GM19240 (cell line): ENCODE measurements around the gene KATNBL1.

ENCODE experiments used
- DNase-seq: peaks from one replicate; pipeline ENCODE4 v3.0.0; 2011; ENCODE audit warnings: low spot score; ENCODE audit not compliant: insufficient read length

The KATNBL1 gene, protein sequence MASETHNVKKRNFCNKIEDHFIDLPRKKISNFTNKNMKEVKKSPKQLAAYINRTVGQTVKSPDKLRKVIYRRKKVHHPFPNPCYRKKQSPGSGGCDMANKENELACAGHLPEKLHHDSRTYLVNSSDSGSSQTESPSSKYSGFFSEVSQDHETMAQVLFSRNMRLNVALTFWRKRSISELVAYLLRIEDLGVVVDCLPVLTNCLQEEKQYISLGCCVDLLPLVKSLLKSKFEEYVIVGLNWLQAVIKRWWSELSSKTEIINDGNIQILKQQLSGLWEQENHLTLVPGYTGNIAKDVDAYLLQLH

DNA sequence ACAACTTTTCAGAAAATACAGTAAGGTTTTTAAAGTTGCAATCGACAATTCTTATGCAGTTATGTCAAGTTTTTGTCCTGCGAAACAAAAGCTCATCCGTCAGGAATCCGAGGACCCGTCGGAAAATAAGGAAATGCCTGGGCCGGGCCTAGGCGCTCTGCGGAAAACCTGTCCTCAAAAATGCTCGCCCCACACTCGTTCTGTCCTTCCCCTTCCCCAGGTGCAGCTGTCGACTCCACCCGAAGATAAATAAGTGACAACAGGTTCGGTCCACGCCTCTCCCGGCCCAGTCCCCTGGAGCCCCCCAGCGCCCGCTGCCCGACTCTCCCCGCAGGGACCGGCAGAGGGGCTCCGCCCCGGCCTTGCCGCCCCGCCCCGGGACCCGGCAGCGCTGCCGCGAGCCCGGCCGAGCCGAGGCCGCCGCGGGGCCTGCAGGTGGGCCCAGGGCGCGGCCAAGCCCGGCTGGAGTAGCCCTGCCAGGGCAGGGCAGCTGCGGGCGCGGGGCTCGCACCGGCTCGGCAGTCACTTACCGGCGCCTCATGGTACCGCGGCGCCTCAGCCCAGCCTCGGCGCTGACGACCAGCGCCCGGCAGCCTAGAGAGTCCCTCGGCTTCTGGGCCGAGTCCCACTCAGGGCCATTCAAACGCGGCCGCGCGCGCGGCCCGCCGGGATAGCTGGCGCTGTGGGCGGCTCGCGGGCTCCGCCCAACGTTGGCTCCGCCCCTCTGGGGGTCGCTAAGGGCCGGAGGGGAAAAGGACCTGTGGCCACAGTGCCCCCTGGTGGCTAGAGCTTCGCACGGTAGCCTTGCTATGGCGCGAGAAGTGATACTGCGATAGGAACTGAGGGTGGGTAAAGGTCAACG is at the start of gene KATNBL1:
KATNBL1 (minus strand) TSS at position 676 of the 862 bp plus-strand sequence. CDS start 46,420 bp downstream, outside the sequence.
- peak; percentile 85 for DNase-seq

GRCh38 chr15:34259566-34259965 is 49.7 kb upstream of the KATNBL1 start:
- no peak for DNase-seq

DNA sequence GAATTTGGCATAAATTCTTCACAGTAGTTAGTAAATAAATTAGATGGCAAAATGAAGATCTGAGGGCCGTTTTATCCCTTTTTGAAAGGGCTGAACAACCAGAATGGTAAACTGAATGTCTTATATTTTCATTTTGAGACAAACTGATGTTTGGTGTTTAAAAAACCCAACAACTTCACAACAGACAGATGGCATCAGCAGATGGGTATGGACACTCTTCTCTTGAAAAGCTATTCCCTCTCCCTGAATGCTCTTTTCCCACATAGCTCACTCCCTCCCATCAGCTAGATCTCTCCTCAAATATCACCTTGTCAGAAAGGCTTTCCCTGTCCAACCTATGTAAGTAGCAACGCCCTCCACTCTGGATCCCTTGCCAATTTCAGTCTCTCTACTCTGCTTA is 48.3 kb upstream of the KATNBL1 start:
- no peak for DNase-seq

GRCh38 chr15:34252545-34252944 is 42.6 kb upstream of the KATNBL1 start:
- no peak for DNase-seq

- no peak for DNase-seq
These were observed 38.3 kb upstream of the KATNBL1 start for GRCh38 chr15:34248190-34248589.

GRCh38 chr15:34246276-34246976 is 36.5 kb upstream of the KATNBL1 start:
- DNase-seq = no peak

DNA sequence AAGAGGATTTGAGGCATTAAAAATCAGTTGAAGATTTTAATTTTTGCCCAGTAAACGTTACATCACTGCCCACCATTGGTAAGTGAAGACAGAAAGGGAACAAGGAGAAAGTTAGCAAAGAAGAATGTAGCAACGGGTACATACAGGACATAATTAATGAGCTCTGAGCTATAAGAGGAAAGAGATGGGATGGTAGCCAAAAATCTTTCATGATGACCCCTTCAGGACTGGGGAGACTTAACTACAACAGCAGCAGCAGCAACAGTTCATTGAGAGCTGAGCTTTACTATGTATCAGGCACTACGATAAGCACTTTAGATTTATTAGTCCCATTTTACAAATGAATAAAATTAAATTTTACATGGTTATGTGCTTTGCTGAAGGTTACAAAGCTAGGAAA is 33.3 kb upstream of the KATNBL1 start:
- DNase-seq = no peak

GRCh38 chr15:34242331-34242710 is 32.4 kb upstream of the KATNBL1 start:
- DNase-seq = no peak

DNA sequence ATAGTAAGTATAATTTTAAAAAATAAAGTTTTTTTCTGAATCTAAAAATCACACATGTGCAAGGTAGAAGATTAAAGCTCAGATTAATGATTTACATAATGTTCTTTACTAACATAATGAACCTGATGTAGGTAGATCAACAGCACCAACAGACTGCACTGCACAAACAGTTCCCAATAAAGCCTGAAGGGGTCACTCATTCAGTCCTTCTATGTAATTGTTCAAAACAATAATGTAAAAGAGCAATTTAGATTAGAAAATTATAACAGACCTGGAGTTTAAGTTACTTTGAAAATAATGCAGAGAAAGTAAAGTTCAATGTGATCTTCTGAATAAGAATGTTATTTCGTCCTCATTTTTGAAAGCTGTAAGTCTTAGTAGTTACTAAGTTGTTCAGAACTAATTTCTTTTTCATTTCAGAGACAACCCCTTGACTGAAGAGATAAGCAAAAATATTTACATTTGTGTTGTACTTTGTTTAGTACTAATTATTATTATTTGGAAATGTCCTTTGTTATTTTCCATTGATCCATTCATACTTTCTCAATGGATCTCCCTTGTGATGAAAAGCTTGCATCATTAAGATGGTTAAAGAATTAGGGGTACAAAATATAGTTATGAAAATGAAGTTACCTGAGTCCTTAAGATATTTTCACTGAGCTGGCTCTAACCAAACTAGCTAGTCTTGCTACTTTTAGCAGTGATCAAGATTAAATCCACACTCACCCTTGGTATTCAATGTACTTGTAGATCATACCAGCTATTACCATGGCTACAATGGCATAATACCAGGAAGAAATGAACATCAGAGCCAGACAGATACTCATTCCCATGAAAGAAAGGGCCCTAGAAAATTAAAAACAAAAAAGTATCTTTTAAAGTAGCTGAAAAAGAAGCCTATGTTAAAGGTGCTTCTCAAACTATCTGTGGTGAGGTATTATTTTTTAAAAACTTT is 31.8 kb upstream of the KATNBL1 start:
- no peak for DNase-seq

- DNase-seq = no peak
These were observed 30.6 kb upstream of the KATNBL1 start for GRCh38 chr15:34240537-34240936.

DNA sequence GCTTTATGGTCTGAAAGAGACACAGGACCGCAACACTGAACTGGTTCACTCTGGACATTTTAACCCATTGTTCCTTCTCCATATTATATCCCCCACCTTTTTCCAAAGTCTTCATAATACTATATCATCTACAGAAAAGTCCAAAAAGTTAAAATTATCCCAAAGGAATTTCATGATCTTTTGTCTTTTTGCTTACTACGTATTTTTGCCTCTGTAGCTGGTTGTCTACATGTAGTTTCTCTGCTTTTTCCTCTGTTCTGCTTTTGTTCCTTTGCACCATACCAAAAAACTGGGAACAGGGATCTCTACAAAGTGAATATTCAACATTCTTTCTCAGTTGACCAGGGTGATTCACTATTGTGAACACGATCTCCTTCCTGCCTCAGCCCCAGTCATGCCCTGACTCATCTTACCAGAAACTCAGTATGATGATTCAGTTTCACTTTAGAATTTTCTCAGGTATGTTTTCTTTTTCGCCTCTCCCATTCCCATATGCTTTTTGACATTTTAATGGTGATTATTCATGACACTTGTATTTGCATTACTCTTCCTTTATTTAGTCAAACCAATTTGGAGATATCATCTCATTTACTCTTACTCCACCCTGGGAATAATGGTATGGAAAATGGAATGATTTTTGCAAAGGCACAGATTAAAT is 29.4 kb upstream of the KATNBL1 start:
- DNase-seq = peak; percentile 27

GRCh38 chr15:34233614-34234013 is 23.7 kb upstream of the KATNBL1 start:
- DNase-seq = no peak

- no peak for DNase-seq
These were observed 14.2 kb upstream of the KATNBL1 start for GRCh38 chr15:34223904-34224596.

- no peak for DNase-seq
These were observed 7.8 kb upstream of the KATNBL1 start for GRCh38 chr15:34217587-34218225.

- DNase-seq = no peak
These were observed 6.8 kb upstream of the KATNBL1 start for GRCh38 chr15:34216527-34217270.

DNA sequence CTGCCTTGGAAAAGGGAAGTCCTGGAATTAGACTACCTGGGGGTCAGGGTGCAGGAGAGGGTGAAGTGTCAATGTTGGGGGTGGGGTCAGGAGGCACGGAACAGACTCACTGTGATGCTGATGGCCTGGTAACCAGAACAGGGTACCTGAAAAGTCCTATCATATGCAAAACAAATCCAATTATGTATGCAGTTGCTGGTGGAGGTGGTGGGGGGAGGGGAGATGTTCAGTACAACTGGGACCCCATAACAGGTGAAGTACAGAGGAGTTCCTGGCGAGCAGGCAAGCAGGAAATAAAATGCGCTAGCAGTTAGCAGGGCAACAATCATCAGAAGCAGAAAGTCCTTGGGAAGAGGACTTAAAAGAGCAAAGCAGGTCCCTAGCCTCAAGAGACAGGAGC is 4.2 kb upstream of the KATNBL1 start:
- no peak for DNase-seq

DNA sequence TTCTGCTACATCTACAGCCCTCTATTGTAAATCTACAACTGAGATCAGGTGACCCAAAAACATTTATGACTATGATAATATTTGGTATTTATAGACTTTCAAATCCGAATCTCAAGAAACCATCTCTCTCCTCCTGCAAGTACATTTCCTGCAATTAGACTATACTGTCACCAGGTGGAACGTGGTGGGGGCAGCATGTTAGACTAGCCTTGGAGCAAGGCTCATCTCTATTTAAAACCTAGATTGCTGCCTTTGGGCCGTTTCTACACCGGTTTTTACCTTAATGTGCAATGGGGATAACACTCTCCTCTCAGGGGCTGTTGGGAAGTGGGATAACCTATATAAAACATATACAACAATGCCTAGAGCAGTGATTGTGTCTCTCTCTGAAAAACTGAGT is 3.8 kb upstream of the KATNBL1 start:
- no peak for DNase-seq

GRCh38 chr15:34206011-34206410 is 3.9 kb downstream of the KATNBL1 start:
- no peak for DNase-seq

DNA sequence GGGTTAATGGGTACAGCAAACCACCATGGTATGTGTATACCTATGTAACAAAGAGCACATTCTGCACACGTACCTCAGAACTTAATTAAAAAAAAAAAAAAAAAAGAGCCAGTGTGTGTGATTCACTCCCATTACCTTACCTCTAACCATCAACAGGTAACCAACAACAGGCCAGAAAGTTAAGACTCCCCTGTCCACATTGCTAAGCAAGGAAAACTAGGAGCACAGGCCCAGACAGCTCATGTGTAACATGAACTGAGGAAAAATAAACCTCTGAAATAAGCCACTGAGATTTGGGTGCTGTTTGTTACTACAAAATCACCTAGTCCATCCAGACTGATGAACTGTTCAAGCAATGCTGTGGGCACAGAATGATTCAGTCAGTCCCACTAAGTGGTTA is 6.0 kb downstream of the KATNBL1 start:
- no peak for DNase-seq
